K562 treated with DMSO at 1 percent for 24 hours (cell line): ENCODE measurements around the gene ANKRD13D. TPM values are rescaled to one million over a fixed set of nuclear protein-coding genes. Genes with fewer than 3 reads are reported as not detected.

ENCODE experiments used
- total RNA-seq: library from RNA; unstranded; fragments of 300-600 nt; gene quantifications from 2 replicates; pipeline ENCODE4 v1.2.3, GENCODE V29; 2022; ENCODE audit warnings: low read depth; ENCODE audit not compliant: insufficient read depth

Gene ANKRD13D
- total RNA-seq, result 60.2 and 68.6 TPM in 2 replicates

GRCh38 chr11:67289226-67289650, at the start of gene ANKRD13D:
Gene ANKRD13D (plus strand): TSS chr11:67289303. CDS start chr11:67289461, 158 bp downstream.

GRCh38 chr11:67266449-67267187, 22.5 kb upstream of the ANKRD13D start, which contains the start of gene GRK2:
Gene GRK2 (plus strand): TSS chr11:67266473. CDS start chr11:67266700, 227 bp downstream.

GRCh38 chr11:67303132-67303834, 14.2 kb downstream of the ANKRD13D start, which contains the start of gene SSH3:
Gene SSH3 (plus strand): TSS chr11:67303530. CDS start chr11:67303626, 96 bp downstream.

Other genes with a start within 250 kb of the ANKRD13D start
- gene RHOD, start 232.5 kb upstream of the ANKRD13D start, total RNA-seq, result not detected in 2 replicates
- 32.5 and 34.0 TPM in 2 replicates for gene KDM2A, start 170.0 kb upstream of the ANKRD13D start, total RNA-seq
- gene GRK2, start 22.8 kb upstream of the ANKRD13D start, total RNA-seq, result 159 and 169 TPM in 2 replicates
- 2.0 and 4.3 TPM in 2 replicates for gene SSH3, start 14.2 kb downstream of the ANKRD13D start, total RNA-seq
- 142 and 157 TPM in 2 replicates for gene POLD4, start 64.2 kb downstream of the ANKRD13D start, total RNA-seq
- gene CLCF1, start 84.3 kb downstream of the ANKRD13D start, total RNA-seq, result 3.6 and 3.7 TPM in 2 replicates
- gene RAD9A, start 102.7 kb downstream of the ANKRD13D start, total RNA-seq, result 55.0 and 57.0 TPM in 2 replicates
- 384 and 414 TPM in 2 replicates for gene PPP1CA, start 112.6 kb downstream of the ANKRD13D start, total RNA-seq
- gene TBC1D10C, start 114.8 kb downstream of the ANKRD13D start, total RNA-seq, result 1.0 and 1.7 TPM in 2 replicates
- 0.20 TPM in 1 of 2 replicates, not detected in the other for gene CARNS1, start 126.4 kb downstream of the ANKRD13D start, total RNA-seq
- gene RPS6KB2, start 139.2 kb downstream of the ANKRD13D start, total RNA-seq, result 110 and 111 TPM in 2 replicates
- 2.6 and 4.1 TPM in 2 replicates for gene PTPRCAP, start 148.4 kb downstream of the ANKRD13D start, total RNA-seq
- gene CORO1B, start 154.2 kb downstream of the ANKRD13D start, total RNA-seq, result 282 and 302 TPM in 2 replicates
- gene GPR152, start 163.4 kb downstream of the ANKRD13D start, total RNA-seq, result not detected in 2 replicates
- not detected in 2 replicates for gene CABP4, start 166.1 kb downstream of the ANKRD13D start, total RNA-seq
- 42.4 and 59.3 TPM in 2 replicates for gene TMEM134, start 179.9 kb downstream of the ANKRD13D start, total RNA-seq
- gene AIP, start 193.7 kb downstream of the ANKRD13D start, total RNA-seq, result 121 and 135 TPM in 2 replicates
- gene PITPNM1, start 216.1 kb downstream of the ANKRD13D start, total RNA-seq, result 54.2 and 68.6 TPM in 2 replicates
- gene CDK2AP2, start 218.9 kb downstream of the ANKRD13D start, total RNA-seq, result 120 and 125 TPM in 2 replicates
- gene CABP2, start 234.1 kb downstream of the ANKRD13D start, total RNA-seq, result not detected in 2 replicates